Stimulated activated CD4-positive, alpha-beta T cell treated with anti-CD3 and anti-CD28 coated beads, TNF-alpha, amount 100 ng/mL, for 1 hour (primary cell): ENCODE results near the gene LRRFIP1.
"Not testable (repeated sequence)": the region's sequence is repeated elsewhere in the genome, so short reads cannot be mapped to it uniquely, and the experiment has no call there.

ENCODE experiments used
- DNase-seq, 3 donors: peaks; one replicate each; pipeline ENCODE4 v3.0.0-alpha.2; 2020; ENCODE audit warnings: low read depth in 3 of 3, low spot score in 1 of 3

LRRFIP1 gene

GRCh38 chr2:237682856-237683670 is 55.7 kb downstream of the LRRFIP1 start:
- DNase-seq: no peak

DNA sequence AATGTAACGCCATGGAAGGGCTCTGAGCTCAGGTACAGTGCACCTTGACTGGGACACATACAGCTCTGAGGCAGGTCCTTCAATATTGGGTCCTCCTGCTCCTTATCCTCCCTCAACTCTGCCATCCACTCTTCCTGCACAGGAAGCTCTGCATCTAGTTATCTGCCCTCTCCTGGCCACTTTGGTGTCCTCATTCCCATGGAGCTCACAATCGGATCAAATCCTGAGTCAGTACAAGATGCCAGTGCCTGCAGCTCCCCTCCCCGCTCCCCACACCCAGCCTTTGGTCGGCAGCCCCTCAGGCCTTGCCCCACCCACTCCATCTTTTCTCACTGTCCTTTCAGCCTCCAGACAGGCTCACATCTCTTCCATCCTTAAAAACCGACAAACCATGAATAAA is 58.0 kb downstream of the LRRFIP1 start:
- no peak for DNase-seq

DNA sequence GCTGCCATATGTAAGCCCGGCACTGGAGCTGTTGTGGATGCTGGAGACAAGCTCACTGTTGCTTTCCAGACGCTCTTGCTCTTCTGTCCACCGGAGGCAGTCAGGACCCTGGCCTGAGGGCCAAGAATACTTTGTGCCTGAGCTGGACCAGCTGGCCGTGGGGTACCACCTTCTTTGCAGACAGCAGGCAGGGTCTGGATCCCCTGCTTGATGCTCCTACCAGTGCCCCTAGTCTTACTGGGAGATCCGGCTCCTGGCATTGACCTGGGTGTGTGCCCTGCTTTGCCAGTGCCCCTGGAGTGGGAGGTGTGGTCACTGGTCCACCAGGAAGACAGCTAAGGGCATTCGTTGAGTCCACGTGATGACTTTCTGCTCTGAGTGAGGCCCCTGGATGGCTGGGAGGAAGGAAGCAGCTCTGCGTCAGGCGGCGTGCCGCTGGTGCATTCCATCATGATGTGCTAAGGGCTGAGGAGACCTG is 59.3 kb downstream of the LRRFIP1 start:
- DNase-seq: no peak

DNA sequence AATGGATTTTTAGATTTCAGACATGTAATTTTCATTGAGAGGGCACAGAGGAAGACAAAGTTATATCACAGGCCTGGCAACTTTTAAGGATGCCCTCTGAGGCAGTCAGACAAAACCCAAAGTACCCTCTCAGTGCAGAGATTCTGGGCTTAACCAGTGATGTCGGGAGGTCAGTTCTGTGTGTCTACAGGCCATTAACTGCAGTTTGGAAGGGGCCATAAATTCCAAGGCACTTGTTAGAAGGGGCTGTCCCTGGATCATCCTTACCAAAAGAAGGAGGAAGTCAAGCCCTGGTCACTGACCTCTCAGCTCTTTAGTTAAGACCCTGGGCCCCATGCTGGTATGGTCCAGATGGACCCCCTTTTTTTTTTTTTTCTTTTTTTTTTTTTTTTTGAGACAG is 60.7 kb downstream of the LRRFIP1 start:
- no peak for DNase-seq

DNA sequence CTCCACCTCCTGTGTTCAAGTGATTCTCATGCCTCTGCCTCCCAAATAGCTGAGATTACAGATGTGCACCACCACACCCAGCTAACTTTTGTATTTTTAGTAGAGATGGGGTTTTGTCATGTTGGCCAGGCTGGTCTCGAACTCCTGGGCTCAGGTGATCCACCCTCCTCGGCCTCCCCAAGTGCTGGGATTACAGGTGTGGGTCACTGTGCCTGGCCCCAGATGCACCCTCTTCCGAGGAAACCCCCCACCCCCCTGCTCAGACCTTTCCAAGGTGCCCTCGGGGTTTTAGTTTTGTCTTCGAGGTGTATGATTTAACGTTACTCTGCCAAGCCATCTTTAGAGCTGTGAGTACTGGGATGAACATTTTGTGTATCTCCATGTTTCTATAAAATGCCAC is 61.2 kb downstream of the LRRFIP1 start:
- not testable (repeated sequence) for DNase-seq

- no peak for DNase-seq
Observed at GRCh38 chr2:237689336-237690131, 62.1 kb downstream of the LRRFIP1 start.

DNA sequence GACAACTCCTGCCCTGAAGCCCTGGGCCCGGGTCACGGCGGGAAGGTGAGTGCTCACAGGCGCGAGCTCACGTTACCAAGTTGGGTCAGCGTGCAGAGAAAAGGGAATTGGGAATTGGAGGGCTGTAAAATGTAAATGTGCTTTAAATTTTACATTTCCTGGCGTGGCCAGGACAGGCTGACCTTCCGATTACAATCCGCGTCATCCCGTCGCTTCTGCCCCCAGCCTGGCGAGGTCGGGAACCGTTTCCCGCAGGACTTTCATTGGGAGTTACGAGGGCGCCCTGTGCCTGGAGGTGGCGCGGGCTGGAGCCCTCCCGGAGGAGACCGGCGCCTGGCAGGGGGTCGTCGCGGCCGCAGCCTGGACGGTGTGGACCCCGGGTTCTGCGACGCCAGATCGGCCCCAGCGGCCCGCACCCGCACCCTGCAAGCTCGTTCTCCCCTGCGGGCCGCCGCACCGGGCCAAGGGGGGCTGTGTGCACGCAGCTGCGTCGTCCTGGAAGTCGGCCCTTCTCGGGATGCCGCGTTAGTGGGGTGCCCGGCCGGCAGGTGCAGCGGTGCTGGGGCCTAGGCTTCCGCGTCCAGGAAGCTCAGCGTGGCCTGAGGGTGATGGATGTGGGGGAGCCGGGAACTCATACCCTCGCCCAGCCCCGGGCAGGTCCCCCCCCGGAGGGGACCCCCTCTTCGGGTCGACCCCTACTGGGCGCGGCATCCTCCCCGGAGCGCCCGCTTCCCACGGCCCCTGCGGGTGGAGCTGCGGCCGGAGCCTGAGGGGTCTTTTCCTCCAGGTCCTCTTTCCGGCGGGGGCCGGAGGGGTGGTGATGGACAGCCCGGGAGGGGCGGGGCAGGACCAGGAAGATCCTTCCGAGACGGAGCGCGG is 63.9 kb downstream of the LRRFIP1 start:
- DNase-seq: no peak

GRCh38 chr2:237691908-237692600 is 64.7 kb downstream of the LRRFIP1 start:
- peak; percentile 92 to 95 (median 92) for DNase-seq

- no peak for DNase-seq
Observed at GRCh38 chr2:237692601-237693290, 65.4 kb downstream of the LRRFIP1 start.

DNA sequence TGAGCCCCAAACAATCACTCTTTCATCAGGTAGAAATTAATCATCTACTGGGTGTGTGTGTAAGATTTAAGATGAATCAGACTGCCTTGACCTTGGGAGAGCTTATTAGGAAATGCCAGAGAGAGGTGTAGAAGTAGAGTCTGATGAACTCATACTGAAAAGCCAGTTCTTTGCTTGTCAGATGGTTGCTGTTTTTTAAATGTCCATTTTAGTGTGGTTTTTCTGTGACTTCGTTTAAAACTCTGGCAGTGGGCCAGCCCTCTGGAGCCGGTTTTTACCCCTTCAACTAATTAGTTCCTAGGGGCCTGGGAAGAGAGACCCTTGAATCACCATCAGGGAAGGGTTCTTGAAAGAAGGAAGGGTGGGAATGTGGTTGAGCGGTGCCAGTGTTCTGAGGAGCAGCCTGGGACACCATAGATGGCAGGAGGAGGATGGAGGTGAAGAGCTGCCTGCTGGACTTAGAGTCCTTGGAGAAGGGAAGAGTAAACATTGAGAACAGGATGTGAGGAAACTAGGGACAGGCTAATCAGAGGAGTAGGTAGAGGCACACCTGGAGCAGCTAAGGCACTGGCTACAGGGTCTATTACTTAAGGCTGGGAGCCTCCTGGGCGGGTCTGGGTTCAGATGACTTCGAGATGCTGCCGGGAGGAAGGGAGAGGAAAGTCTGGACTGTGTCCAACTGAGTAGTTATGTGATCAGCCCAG is 66.1 kb downstream of the LRRFIP1 start:
- DNase-seq: no peak

DNA sequence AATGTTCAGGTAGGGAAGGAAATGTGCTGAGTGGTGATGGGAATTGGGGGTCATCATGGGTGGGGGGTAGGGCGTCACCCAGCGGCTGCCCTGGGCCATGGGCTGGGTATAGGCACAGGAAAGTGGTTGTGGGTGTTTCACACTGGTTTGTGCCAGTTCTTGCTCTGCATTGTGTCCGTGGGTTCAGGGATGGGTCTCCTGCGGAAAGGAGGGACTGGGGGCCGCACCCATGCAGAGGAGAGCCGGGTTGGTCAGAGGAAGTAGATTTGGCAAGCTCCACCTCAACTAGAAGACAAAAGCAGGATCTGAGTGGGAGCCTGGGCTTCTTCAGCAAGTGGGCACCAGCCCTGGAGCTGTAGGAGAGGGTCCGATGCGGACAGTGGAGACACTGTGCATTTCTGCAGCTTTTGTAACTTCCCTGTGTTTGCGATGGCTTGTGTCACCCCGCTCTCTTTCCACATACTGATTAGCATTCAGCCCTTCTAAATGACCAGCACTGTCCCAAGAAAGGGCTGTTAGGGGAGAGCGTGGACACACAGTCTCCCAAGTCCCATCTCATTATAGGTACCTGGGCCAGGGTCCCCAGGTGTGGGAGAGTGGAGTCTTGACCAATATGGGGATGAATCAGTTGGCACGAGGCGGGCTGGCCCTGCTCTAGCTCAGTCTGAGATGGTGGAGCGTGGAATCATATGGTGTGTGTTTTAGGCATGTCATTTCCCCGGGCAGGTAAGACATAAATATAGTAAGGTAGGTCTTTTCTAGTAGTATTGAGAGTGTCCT is 67.2 kb downstream of the LRRFIP1 start:
- no peak for DNase-seq

GRCh38 chr2:237695201-237695780 is 67.9 kb downstream of the LRRFIP1 start:
- no peak for DNase-seq

GRCh38 chr2:237696461-237696860 is 69.1 kb downstream of the LRRFIP1 start:
- no peak for DNase-seq

- DNase-seq: no peak
Observed at GRCh38 chr2:237697586-237698357, 70.4 kb downstream of the LRRFIP1 start.

DNA sequence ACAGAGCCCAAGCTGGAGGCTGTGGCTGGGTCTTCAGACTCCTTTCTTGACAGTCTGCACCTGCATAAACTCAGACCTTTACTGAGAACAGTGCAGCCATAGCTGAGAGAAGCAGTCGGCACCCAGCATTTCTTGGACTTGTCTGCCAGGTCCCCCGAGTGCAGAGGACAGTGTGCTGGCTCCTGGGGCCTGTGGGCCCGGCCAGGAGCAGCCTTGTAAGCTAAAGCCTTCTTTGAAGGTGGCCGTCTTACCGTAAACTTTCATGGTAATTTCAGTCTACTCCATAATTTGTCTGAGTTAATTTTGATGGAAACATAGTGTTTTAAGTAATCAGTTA is 70.9 kb downstream of the LRRFIP1 start:
- no peak for DNase-seq

DNA sequence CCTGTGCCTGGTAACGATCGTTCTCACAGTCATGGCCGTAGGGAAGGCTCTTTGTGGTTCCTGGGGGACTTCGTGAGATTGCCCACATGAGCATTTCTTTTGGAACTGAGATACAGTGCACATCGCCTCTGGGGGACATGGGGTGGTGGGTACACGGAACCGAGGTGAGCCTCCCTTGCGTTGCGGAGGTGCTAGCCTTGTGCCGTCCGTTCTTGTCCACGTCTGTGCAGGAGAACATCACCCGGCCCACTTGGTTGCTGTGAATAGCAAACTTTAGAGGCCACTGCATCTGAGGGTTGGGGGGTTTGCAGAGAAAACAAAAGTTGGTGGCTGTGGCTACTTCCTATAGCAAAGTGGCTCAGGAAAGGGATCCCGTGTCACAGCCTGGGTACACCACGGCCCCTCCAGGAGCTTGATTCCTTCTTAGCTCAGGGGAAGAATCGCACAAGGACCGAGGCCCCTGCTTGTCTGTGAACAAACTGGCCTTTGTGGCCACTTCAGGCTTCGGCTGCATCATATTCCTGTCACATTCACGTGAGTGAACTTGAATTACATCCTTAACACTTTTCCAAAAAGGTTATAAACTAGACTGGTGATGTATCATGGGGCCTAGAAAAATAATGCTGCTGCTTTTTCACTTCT is 72.6 kb downstream of the LRRFIP1 start:
- DNase-seq: no peak

- peak; percentile 36 to 58 (median 37) for DNase-seq
Observed at GRCh38 chr2:237700512-237701032, 73.2 kb downstream of the LRRFIP1 start.
